HG03565 (cell line): ENCODE data around the gene GPR35.
A peak's percentile ranks its signal among the peaks of the same experiment; 100 is the strongest.

Experiments used
- ATAC-seq: cut with Tn5 transposase; IDR thresholded peaks from one replicate; pipeline ENCODE4 v1.9.1; 2021; ENCODE audit warnings: mild to moderate bottlenecking, moderate library complexity; ENCODE audit not compliant: unreplicated experiment

Gene GPR35

DNA sequence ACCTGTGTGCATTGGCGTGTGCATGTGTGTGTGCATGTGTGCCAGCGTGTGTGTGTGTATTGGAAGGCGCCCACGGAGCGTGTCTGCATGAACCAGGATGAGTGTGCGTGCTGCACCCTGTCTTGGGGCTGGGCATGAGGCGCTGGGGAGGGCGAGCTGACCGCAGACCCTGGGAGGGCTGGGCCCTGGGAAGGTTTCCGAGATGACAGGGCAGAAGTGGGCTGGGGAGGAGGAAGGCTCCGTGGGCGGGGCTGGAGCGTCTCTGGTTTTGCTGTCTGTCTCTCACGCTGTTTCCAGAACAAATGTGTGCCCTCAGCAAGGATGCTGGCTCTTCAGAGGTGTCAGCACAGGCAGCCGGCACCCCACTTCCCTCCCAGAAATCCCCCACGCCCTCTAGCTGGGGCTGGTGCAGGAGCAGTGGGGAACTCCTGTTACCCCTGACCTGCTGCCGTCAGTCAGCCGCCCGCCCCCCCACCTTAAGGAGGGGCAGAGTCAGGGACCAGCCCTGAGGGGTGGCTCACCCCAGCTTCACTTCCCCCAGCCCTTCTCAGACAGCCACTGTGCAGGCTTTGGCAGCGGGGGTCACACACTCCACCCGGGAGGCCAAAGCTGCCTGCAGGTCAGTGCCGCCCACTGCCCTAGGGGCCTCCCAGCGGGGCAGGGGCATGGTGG is at the start of gene GPR35:
Gene GPR35 (plus strand): TSS at position 531 of the 672 bp plus-strand sequence. CDS start 4,473 bp downstream, outside the sequence.
- ATAC-seq, result peak; percentile 36

DNA sequence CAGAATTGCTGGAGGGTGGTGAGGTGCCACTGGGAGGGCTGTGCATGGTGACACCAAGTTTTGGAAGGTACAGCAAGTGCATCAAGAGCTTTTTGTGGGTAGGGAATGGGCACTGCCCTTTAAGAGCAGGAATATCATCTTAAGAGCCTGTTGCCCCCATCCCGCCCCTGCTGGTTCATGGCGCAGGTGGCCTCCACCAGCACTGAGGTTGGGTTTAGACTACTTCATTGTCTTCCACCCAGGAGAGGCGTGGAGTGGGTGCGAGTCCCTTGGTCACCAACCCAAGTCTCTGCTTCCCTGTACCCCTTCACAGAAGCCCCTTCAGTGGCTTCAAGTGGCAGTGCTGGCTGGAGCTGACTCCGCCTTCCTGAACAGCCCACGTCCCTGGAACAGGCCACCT is 49.2 kb upstream of the GPR35 start:
- no peak for ATAC-seq

DNA sequence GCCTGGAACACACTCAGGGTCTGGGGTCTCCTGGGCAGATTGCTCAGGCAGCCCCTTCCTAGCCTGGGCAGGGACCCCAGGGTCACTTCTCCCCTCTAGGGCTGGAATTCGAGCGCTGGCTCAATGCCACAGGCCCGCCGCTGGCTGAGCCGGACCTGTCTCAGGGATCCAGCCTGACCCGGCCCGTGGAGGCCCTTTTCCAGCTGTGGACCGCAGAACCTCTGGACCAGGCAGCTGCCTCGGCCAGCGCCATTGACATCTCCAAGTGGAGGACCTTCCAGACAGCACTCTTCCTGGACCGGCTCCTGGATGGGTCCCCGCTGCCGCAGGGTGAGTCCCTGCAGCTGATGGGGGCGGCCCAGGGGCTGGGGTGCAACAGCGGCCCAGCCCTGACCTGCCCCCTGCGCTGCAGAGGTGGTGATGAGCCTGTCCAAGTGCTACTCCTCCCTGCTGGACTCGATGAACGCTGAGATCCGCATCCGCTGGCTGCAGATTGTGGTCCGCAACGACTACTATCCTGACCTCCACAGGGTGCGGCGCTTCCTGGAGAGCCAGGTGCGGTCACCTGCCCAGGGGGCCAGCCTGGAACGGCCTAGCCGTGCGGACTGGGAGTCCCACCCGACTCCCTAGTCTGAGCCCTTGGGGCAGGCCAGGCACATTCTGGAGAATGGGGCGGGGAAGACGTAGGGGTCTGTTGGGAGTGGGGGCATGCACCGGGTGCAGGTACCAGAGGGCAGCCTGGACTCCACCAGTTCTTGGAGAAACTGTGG is 48.7 kb upstream of the GPR35 start:
- ATAC-seq, result no peak

DNA sequence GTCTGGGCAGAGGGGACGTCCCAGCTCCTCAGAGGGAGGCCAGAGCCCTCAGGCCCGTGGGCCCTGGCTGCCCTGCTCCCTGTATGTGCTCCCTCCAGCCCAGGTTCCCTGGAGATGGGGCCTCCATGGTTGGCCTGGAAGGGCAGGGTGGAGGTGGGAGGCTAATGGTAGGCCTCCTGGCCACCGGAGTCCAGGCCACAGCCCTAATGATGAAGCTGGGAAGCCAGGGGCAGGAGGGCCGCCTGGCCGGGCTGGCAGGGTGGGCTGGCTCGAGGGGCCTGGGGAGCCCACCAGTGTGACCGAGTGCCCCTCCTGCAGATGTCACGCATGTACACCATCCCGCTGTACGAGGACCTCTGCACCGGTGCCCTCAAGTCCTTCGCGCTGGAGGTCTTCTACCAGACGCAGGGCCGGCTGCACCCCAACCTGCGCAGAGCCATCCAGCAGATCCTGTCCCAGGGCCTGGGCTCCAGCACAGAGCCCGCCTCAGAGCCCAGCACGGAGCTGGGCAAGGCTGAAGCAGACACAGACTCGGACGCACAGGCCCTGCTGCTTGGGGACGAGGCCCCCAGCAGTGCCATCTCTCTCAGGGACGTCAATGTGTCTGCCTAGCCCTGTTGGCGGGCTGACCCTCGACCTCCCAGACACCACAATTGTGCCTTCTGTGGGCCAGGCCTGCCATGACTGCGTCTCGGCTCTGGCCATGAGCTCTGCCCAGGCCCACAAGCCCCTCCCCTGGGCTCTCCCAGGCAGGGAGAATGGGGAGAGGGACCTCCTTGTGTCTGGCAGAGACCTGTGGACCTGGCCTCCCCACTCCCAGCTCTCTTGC is 47.8 kb upstream of the GPR35 start:
- ATAC-seq, result no peak

DNA sequence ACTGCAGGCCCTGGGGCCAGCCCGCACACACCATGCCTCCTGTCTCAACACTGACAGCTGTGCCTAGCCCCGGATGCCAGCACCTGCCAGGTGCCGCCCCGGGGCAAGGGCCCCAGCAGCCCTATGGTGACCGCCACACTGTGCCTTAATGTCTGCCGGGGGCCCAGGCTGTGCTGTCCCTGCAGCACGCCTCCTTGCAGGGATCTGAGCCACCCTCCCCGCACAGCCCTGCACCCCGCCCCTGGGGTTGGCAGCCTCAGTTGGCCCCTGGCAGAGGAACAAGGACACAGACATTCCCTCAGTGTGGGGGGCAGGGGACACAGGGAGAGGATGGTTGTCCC is 47.2 kb upstream of the GPR35 start:
- no peak for ATAC-seq

GRCh38 chr2:240578488-240578887 is 46.8 kb upstream of the GPR35 start:
- no peak for ATAC-seq

- ATAC-seq, result no peak
Measured at GRCh38 chr2:240579071-240579762, 46.1 kb upstream of the GPR35 start.

DNA sequence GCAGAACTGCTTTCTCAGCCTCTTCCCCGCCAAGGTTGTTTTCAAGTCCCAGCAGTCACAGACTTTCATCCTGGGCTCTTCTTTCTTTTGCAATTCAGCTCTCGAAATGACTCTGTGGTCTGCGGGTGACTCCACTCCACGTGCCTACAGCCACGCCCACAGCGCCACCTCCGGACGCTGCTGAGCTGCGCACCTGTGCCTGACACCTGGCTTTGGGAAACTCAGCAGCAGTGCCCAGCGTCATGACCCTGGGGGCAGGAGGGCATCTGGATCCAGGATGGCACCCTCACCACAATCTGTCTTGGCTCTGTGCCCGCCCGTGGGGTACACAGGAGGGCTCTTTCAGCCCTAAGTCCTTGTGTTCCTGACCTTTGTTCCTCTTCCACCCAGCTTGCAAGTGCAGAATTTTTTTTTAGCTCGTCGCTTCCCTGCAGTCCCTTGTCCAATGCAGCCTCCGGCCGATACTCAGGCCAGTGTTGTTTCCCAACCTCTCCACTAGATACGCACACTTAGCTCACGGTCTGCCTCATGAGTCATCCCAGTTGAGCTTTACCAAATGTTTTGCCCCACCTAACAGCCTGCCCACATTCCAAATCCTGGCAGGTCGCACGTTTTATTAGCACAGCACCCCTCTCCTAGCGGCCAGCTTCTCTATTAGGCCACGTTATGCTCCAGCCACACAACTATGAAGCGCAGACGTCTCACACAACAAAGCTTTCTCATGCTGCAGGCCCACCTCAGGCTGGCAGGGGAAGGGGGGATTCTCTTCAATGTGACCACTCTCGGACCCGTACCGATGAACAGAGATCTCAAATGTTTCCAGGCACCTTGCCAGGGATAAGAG is 45.3 kb upstream of the GPR35 start:
- ATAC-seq, result no peak

GRCh38 chr2:240581811-240582210 is 43.5 kb upstream of the GPR35 start:
- ATAC-seq, result no peak

DNA sequence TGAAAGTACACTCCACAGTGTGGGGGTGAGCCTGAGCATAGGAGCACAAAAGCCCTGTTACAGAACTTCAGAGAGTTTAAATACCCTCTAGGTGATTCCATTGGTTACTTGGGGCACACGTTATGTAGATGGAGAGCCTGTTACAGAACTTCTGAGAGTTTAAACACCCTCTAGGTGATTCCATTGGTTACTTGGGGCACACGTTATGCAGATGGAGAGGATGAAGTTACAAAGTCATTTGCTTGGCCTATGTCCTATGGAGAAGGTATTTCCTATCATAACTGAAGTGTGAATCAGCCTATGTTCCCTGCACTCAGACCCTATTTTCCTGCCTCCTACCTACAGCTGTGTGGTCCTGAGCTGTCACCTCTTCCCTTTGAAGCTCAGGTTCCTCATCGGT is 42.5 kb upstream of the GPR35 start:
- no peak for ATAC-seq

DNA sequence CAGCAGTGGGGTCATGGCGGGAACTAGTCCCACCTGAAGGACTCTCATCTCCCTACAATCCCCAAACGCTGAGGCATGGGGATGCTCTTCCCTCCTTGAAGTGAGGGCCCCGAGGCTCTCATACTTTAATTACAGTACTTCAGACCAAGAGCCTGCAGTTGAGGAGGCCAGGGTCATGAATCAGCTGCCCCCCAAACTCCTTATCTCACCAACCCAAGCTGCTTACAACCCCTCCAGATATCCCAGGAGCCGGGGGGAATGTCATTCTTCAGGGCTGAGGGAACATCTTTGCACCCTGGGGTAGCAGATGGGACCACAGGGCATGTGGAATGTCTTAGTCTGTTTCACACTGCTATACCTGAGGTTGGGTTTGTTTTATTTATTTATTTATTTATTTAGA is 41.5 kb upstream of the GPR35 start:
- ATAC-seq, result no peak

DNA sequence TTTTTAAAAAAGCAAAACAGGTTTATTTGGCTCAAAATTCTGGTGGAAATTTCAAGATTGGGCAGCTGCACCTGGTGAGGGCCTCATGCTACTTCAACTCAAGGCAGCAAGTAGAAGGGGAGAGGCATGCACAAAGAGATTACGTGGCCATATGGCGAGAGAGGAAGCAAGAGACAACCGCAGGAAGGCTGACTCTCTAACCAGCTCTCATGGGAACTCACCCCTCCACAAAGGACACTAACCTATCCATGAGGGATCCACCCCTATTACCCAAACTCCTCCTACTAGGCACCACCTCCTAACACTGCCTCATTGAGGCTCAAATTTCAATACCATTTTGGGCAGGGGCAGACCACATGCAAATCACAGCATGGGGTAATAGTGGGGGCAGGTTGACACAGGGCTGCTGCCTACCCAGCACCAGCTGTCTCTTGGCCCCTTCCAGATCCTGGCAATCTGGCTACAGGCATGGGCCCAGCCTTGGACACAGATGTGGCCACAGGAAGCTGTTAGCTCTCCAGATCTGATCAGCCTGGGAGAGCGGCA is 40.7 kb upstream of the GPR35 start:
- ATAC-seq, result peak; percentile 47

- peak; percentile 10 for ATAC-seq
Measured at GRCh38 chr2:240585101-240585500, 40.2 kb upstream of the GPR35 start.

DNA sequence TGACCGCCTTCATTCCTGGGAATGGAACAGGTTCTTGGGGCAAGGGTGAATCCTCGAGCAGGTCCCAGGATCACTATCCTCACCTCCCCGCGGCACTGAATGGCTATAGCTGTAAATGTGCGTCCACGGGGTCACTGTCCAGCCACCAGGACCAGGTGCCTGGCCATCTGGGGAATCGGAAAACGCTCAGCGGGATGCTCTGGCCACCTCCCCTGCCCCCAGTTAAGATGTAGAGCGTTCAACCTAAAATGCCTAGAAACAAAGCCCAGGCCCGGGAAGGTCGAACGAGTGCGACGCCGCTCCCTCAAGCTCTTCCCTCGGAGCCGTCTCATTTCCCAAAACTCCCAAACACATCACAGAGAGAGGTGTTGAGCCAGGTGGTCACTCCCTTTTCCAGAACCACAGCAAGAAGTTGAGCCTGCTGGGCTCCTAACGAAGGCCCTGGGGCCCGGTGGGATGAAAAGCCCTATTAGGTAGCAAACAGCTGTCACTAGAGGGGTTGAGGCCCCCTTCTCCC is 39.5 kb upstream of the GPR35 start:
- no peak for ATAC-seq

- peak; percentile 52 for ATAC-seq
Measured at GRCh38 chr2:240586198-240586918, 38.9 kb upstream of the GPR35 start, which contains the start of gene CAPN10. Gene CAPN10 (plus strand): TSS chr2:240586734. CDS start chr2:240586912, 178 bp downstream.

- peak; percentile 1 for ATAC-seq
Measured at GRCh38 chr2:240586919-240587800, 38.1 kb upstream of the GPR35 start.

GRCh38 chr2:240588006-240588655 is 37.1 kb upstream of the GPR35 start:
- ATAC-seq, result no peak
